ENCODE data around the gene ATP6V0E2.

DNA sequence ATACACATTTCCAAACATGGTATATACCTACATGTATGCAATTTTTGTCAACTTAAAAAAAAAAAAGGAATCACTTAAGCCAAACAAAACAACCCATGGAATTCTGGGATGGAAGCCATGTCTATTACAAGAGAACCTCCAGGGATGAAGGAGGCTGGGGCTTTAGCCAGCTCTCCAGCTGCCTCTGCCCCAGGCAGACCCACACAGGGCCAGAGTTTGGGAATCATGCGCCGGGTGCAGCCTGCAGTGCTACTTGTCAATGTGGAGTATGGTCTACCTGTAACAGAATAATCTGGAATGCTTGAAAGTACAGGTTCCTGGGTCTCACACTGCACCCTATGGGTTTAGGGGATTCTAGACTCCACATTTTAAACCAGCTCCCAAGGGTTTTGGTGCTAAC lies 10.8 kb downstream of the ATP6V0E2 start:
- TF ChIP-seq, protein P1, sequence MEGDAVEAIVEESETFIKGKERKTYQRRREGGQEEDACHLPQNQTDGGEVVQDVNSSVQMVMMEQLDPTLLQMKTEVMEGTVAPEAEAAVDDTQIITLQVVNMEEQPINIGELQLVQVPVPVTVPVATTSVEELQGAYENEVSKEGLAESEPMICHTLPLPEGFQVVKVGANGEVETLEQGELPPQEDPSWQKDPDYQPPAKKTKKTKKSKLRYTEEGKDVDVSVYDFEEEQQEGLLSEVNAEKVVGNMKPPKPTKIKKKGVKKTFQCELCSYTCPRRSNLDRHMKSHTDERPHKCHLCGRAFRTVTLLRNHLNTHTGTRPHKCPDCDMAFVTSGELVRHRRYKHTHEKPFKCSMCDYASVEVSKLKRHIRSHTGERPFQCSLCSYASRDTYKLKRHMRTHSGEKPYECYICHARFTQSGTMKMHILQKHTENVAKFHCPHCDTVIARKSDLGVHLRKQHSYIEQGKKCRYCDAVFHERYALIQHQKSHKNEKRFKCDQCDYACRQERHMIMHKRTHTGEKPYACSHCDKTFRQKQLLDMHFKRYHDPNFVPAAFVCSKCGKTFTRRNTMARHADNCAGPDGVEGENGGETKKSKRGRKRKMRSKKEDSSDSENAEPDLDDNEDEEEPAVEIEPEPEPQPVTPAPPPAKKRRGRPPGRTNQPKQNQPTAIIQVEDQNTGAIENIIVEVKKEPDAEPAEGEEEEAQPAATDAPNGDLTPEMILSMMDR (conservative IDR thresholded peaks at IDR 0.05; ENCODE audit: low read depth, low read length): no peak
- TF ChIP-seq EZH2 (IDR thresholded peaks at IDR 0.05; ENCODE audit: borderline replicate concordance, low read depth, low read length, poor library complexity, severe bottlenecking): no peak

Measured in A673 (cell line).